A549 treated with GW870086 at 1 μM for 4 hours (cell line): Measurements from ENCODE around the gene CGNL1. TPM values are rescaled to one million over a fixed set of nuclear protein-coding genes. Genes with fewer than 3 reads are reported as not detected.

ENCODE experiments used
- total RNA-seq: library from RNA; stranded (reverse); fragments of 200-300 nt; extraction: Qiagen RNA extraction; gene quantifications from 5 replicates; pipeline ENCODE4 v1.2.3, GENCODE V29; 2022; ENCODE audit warnings: low read depth

Gene CGNL1, protein sequence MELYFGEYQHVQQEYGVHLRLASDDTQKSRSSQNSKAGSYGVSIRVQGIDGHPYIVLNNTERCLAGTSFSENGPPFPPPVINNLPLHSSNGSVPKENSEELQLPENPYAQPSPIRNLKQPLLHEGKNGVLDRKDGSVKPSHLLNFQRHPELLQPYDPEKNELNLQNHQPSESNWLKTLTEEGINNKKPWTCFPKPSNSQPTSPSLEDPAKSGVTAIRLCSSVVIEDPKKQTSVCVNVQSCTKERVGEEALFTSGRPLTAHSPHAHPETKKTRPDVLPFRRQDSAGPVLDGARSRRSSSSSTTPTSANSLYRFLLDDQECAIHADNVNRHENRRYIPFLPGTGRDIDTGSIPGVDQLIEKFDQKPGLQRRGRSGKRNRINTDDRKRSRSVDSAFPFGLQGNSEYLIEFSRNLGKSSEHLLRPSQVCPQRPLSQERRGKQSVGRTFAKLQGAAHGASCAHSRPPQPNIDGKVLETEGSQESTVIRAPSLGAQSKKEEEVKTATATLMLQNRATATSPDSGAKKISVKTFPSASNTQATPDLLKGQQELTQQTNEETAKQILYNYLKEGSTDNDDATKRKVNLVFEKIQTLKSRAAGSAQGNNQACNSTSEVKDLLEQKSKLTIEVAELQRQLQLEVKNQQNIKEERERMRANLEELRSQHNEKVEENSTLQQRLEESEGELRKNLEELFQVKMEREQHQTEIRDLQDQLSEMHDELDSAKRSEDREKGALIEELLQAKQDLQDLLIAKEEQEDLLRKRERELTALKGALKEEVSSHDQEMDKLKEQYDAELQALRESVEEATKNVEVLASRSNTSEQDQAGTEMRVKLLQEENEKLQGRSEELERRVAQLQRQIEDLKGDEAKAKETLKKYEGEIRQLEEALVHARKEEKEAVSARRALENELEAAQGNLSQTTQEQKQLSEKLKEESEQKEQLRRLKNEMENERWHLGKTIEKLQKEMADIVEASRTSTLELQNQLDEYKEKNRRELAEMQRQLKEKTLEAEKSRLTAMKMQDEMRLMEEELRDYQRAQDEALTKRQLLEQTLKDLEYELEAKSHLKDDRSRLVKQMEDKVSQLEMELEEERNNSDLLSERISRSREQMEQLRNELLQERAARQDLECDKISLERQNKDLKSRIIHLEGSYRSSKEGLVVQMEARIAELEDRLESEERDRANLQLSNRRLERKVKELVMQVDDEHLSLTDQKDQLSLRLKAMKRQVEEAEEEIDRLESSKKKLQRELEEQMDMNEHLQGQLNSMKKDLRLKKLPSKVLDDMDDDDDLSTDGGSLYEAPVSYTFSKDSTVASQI
- 0.58 to 0.78 TPM (median 0.69 TPM) in 5 replicates for total RNA-seq

DNA sequence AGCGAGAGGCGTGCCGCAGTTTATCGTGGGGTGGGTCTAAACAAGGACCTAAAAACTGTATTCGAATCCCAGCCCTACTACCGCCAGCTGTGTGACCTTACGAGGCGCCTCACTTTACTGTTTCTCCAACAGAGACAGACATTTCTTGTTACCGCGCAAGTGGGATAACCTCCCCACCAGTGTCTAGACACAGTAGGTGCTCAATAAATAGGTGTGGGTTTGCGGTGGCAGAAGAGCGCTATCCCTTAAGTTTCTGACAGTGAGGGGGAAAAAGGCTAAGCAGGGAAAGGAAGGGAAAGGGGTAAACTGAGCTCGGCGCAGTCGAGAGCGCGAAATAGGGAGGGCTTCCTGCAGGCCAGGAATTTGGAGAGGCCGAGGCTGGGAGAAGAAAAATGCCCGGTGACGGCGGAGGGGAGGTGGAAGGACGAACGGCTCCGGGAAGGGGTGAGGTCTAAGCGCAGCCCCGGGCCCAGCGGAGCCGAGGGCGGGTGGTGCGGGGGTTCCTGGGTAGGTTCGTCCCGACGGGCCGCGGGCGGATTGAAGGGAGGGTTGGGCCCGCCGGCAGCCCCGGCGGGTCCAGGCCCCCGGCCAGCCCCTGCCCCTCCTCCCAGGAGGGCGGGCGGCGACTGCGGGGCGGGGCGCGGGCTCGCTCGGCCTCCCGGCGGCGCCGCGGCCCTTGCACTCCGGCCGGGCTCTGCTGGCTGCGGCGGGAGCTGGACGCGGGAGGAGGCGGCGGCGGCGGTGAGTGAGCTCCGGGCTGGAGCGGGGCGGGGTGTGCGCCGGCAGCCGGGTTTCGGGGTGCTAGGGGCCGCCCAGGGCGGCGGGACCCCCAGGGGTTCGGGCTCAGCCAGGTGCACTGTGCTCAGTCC is at the start of gene CGNL1:
Gene CGNL1 (plus strand): TSS at position 679 of the 869 bp plus-strand sequence. CDS start 61,495 bp downstream, outside the sequence.

GRCh38 chr15:57591822-57592367 is 215.6 kb downstream of the CGNL1 start, which contains the start of gene MYZAP:
Gene MYZAP (plus strand): TSS chr15:57591904. CDS start chr15:57592035, 131 bp downstream.

Other genes starting within 250 kb of the CGNL1 start
- 1.0 to 1.7 TPM (median 1.2 TPM) in 5 replicates for gene MYZAP, start 215.4 kb downstream of the CGNL1 start, total RNA-seq